ENCODE measurements around the gene GBGT1. TPM values are rescaled to one million over a fixed set of nuclear protein-coding genes. Genes with fewer than 3 reads are reported as not detected.

GBGT1 gene
- total RNA-seq, 2 donors from 2014 or later: 2.2 to 2.3 TPM

DNA sequence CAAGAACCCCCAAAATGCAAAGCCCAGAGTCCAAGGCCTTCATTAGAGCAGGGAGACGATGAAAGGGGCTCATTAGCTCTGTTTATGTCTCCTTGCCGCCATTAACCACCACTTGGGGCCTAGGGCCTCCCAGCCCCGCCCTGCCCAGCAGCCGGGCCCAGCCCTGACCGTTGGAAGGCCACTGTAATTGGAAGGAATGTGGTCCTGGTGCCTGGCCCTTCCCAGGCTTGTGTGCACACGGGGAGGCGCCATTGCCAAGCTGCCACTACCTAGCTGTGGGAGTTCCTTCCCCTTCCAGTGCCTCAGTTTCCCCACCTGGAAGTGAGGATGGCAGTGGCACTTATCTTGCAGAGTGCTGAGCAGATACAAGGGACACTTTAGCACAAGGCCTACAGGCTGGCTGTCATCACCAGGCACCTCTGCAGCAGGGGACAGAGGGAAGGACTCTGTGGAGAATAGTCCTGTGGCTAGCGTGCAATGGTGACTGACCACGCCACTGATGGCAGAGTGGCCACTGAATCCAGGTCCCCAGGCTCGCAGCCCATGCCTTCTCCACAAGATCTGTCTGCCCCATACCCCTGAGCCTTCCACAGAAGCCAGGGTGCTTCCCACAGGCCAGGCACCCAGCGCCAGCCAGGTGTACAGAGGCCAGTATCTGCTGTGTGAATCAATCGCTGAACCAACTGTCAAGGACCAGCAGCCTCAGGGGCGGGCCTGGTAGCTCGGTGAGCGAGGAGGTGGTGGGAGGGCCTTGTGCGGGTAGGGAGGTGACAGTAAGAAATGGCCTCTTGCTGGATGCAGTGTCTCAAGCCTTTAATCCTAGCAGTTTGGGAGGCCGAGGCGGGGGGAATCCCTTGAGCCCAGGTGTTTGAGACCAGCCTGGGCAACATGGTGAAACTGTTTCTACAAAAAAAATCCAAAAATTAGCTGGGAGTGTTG, 20.8 kb downstream of the GBGT1 start:
- peak in 1 of 3 donors; percentile 43 for DNase-seq
- Mint-ChIP-seq H3K4me3 (peak overlapping the region; percentile 74), H3K36me3 (ENCODE audit: low read depth) (no peaks in the 10 kb centered on the region), H3K27ac (peak overlapping the region; percentile 100), H3K4me1 (peaks cover 52% of the 10 kb centered on the region), H3K27me3 (no peaks in the 10 kb centered on the region)
- no peak for ATAC-seq
- no peaks in the 10 kb centered on the region for H3K9me3 ChIP-seq (ENCODE audit: control insufficient read depth, low read length, poor library complexity, severe bottlenecking)

DNA sequence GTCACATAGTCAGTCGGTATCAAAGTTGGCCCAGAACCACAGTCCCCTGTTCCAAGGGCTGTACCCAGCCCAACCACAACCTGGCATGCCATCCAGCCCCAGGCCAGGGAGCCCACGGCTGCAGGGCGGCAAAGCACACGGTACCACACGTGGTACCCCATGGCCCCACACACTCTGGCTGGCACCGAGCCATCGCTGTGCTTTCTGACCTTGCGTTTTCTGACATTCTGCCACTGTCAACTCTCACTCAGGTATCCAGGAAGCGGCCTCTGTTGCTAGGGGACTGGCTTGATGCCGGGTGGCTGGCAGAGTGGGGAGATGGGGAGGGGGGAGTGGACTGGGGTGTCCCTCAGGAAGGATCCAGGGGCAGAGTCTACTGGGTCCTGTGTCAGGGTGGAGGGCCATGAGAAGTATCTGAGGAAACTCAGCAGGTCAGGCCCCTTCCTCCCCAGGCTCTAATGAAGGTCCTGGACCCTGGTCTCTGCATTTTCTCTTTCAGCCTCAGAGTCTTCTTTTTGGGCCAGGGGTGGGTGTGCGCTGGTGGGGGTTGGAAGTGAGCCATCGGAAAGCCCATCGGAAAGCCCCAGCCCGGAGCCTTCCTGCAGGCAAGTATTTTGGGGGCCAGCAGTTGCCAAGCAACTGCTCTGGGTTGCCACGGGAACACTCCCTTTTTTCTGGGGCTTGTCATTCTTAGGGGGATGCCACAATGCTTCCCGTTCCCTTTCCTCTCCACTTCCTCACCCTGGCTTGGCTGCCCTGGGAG, 21.7 kb downstream of the GBGT1 start:
- Mint-ChIP-seq H3K27me3 (no peaks in the 10 kb centered on the region), H3K4me3 (peak overlapping the region; percentile 74), H3K36me3 (ENCODE audit: low read depth) (no peaks in the 10 kb centered on the region), H3K27ac (peak overlapping the region; percentile 100), H3K4me1 (peaks cover 48% of the 10 kb centered on the region)
- peak; percentile 69 to 86 (median 81) for DNase-seq
- peak; percentile 64 for ATAC-seq
- no peaks in the 10 kb centered on the region for H3K9me3 ChIP-seq (ENCODE audit: control insufficient read depth, low read length, poor library complexity, severe bottlenecking)

DNA sequence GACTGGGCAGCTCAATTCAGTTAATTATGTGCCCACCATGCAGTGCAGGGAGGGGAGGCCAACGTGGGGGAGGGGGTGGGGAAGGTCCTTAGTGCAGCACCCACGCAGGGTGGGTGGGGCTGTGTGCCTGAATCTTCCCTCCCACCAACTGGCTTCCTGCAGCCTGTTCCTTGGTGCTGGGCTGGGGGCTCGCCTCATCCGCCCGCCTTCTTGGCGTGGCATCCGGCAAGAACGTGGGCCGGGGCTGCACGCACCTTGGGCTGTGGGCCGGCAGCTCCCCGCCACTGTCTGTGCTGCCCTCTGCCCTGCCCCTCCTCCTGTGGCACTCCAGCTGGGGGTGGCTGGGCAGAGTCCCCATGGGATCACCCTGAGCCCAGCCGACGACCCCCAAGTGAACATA, 23.1 kb downstream of the GBGT1 start:
- H3K36me3 Mint-ChIP-seq (ENCODE audit: low read depth): no peaks in the 10 kb centered on the region
- H3K27me3 Mint-ChIP-seq: no peaks in the 10 kb centered on the region
- H3K27ac Mint-ChIP-seq: peak overlapping the region; percentile 100
- DNase-seq (no peak), ATAC-seq (no peak)
- H3K4me3 Mint-ChIP-seq: peak overlapping the region; percentile 47
- H3K9me3 ChIP-seq (ENCODE audit: control insufficient read depth, low read length, poor library complexity, severe bottlenecking): no peaks in the 10 kb centered on the region
- peaks cover 53% of the 10 kb centered on the region for H3K4me1 Mint-ChIP-seq

DNA sequence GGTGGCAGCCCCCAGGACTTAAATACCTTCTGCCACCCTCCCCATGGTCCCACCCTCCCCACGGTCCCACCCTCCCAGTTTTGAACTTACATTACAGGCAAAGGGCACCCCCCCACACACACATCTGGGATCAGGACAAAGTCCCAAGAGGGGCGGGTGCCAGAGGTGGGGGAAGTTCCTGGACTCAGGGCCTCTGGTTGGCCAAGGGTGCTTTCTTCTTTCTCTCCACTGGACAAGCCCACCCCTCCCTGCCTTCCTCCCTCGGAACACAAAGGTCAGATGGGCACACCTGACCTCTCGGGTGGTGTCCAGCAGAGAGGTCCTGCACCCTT, 23.6 kb downstream of the GBGT1 start:
- peak overlapping the region; percentile 100 for H3K27ac Mint-ChIP-seq
- no peaks in the 10 kb centered on the region for H3K36me3 Mint-ChIP-seq (ENCODE audit: low read depth)
- H3K27me3 Mint-ChIP-seq: no peaks in the 10 kb centered on the region
- ATAC-seq (no peak), DNase-seq (no peak)
- peak overlapping the region; percentile 39 for H3K4me3 Mint-ChIP-seq
- H3K9me3 ChIP-seq (ENCODE audit: control insufficient read depth, low read length, poor library complexity, severe bottlenecking): no peaks in the 10 kb centered on the region
- peaks cover 54% of the 10 kb centered on the region for H3K4me1 Mint-ChIP-seq

DNA sequence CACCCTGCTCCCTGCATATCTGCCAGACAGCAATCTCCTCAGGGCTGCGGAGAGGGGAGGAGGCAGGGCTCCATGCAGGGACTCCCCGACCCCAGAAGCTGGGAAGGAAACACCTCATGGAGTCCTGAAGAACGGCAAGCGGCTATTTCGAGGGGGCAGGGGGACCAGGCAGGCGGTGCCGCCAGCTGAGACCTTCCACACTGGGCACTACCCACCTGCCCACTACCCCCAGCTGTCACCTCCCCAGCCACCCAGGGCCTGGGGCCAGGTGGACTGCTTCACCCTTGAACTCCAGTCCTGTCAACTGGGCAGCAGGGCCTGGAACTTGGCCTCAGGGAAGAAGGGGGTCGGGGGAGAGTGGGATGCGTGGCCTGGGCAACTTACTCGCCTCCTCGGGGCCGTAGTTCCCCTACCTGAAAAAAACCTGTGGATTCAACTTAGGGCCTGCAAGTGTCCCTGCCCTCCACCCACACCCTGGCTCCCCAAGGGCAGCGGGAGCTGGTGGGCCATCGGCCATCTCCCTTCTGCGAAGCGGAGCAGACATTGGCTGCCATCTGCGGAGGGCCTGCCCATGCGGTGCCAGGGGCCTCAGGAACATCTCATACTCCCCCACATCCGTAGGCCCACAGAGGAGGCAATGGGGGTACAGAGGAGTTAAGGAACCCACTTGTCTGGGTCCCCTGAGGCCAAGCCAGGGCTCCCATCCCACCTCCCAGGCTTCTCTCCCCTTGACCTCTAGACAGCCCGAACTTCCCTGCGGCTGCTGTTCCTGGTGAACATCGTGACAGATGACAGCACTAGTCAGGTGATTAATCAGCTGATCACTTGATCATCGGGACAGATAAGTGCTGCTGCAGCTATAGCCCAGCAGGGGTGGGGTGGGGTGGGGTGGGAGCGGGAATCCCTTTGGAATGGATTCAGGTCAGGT, 24.2 kb downstream of the GBGT1 start:
- Mint-ChIP-seq H3K27ac (peak overlapping the region; percentile 100), H3K27me3 (no peaks in the 10 kb centered on the region), H3K36me3 (ENCODE audit: low read depth) (no peaks in the 10 kb centered on the region), H3K4me3 (peak overlapping the region; percentile 19), H3K4me1 (peaks cover 54% of the 10 kb centered on the region)
- ATAC-seq (no peak), DNase-seq (no peak)
- no peaks in the 10 kb centered on the region for H3K9me3 ChIP-seq (ENCODE audit: control insufficient read depth, low read length, poor library complexity, severe bottlenecking)

DNA sequence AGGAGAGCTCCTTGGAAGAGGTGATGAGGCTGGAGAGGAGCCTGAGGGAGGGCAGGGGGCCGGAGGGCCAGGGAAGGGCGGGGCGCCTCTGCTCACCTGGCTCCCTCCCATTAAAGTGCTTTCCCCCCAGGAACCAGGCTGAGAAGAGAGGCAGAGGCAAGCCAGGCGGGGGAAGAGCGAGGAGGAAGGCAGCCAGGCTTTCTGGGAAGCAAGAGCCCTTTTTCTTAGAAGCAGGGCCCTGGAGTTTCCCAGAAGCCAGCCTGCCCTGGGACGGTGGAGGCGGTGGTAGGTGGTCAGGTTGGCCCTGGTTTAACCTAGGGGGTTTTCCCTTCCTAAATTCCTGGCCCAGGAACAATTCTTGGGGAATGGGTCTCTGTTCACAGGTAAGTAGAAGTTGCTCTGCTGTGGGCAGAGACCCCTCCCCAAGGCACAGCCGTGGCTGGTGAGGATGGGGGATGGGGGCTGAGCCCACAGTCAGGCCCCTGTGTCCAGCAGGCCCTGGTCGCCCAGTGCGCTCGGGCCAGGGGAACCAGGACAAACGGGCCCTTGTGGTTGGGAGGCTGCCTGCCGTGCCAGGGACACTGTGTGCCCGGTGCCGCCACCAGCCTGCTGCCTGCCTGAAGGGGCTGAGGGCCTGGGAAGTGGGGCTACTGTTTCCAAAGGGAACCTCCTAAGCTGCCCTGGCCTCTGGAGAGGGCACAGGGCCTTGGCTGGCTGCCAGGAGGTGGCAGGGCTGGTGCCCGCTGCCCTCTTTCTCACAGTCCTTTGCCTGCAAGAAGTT, 26.1 kb downstream of the GBGT1 start:
- H3K4me3 Mint-ChIP-seq: peak overlapping the region; percentile 78

DNA sequence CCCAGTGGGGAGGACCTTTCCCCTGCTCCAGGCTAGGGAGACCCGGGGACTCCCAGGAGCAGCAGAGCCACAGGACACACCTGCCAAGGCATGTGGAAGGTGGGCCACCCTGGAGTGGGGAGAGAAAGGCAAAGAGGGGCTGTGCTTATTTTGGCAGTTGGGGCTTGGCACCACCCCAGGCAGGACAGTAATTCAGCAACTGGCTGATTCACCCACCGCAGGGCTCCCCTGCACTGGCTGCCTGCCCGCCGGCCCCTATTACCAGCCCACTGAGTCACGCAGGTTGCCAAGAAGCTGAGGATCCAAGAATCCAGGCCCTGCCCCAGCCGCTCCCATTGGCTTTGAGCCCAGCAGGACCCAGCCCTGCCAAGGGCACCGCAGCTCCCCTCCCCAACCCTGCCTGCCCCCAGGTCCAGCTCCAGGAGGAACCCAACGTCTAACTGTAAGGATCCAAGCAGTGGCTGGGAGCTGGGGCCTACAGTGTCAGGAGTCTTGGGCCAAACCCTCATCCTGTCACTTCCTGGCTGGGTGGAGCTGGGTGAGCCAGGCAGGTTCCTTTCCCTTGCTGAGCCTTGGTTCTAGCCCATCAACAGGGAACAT, 28.5 kb downstream of the GBGT1 start:
- ATAC-seq: no peak
- DNase-seq: peak in 1 of 3 donors; percentile 68
- H3K9me3 ChIP-seq (ENCODE audit: control insufficient read depth, low read length, poor library complexity, severe bottlenecking): no peaks in the 10 kb centered on the region
- Mint-ChIP-seq H3K27ac (peak overlapping the region; percentile 100), H3K27me3 (no peaks in the 10 kb centered on the region), H3K4me1 (peaks cover 62% of the 10 kb centered on the region), H3K4me3 (peak overlapping the region; percentile 91), H3K36me3 (ENCODE audit: low read depth) (peaks cover 2% of the 10 kb centered on the region)

More for the DNA sequence above, 26.1 kb downstream of the GBGT1 start:
- no peaks in the 10 kb centered on the region for H3K9me3 ChIP-seq (ENCODE audit: control insufficient read depth, low read length, poor library complexity, severe bottlenecking)
- DNase-seq (no peak), ATAC-seq (no peak)
- Mint-ChIP-seq H3K4me1 (peaks cover 56% of the 10 kb centered on the region), H3K27ac (peak overlapping the region; percentile 100), H3K36me3 (ENCODE audit: low read depth) (peaks cover 2% of the 10 kb centered on the region), H3K27me3 (no peaks in the 10 kb centered on the region)

DNA sequence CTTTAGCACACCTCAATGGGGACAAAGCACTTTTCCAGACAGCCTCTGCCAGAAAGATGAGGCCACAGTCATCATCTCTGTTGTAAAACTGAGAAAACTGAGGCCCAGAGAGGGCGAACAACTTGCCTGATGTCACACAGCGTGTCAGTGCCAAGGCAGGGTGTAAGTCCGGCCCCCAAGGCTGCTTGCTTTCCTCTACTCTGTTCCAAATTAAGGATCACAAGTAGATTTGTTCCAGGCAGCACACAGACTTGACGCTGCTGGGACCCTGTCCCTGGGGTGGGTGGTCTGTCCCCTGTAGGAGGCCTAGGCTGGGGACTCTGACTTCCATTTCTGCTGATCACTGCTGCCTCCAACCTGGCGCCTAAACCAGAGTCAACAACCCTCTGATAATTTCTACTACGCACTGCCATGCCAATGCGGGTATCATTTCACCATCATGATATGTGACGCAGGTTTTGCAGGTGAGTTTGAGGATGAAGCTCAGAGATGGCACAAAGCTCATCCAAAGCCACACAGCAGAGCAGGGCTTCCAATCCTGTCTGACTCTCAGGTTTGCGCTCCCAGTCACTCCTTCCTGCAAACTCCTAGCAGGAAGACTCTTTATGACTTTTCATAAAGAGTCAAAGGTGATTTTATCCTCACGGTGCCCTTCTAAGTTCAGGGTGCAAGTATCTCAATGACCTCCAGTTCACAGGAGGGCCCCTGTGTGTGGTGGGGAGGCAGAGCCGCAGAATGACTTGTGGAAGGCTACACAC, 29.1 kb downstream of the GBGT1 start:
- peaks cover 65% of the 10 kb centered on the region for H3K4me1 Mint-ChIP-seq

DNA sequence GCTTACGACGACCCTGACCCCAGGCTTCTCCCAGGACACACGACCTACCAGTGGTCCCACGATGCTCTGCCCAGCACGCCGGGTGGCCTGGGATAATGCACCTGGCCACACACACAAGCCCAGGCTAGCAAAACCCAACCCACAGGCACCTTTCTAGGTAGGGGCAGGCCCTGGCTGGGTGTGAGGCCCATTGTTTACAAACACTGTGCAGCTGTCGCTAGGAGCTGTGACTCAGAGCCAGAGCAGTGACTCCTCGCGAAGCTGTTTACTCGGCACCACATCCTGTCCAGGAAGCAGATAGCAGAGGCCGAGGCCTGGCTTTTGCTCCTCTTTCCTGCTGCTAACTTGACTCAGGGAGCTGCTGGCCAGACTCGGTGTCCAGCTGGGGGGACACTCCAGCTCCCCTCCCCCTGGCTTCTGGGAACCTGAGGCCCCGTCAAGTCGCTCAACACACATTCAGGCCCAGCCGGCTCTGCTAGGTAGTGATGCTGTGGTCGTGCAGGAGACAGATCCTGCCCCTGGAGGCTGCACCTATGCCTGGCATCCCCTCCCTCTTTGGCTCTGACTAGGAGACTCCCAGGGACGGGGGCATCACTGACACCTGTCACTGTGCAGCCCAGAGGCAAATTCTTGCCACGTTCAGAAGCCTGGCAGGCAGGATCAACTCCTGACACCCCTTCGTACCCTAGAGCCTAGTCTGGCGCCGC, 29.9 kb downstream of the GBGT1 start:
- DNase-seq (peak; percentile 73 to 84 (median 83)), ATAC-seq (peak; percentile 84)
- Mint-ChIP-seq H3K4me3 (peak overlapping the region; percentile 91), H3K36me3 (ENCODE audit: low read depth) (peaks cover 2% of the 10 kb centered on the region), H3K4me1 (peaks cover 64% of the 10 kb centered on the region), H3K27ac (peak overlapping the region; percentile 100), H3K27me3 (no peaks in the 10 kb centered on the region)
- H3K9me3 ChIP-seq (ENCODE audit: control insufficient read depth, low read length, poor library complexity, severe bottlenecking): no peaks in the 10 kb centered on the region

More for the DNA sequence above, 29.1 kb downstream of the GBGT1 start:
- Mint-ChIP-seq H3K36me3 (ENCODE audit: low read depth) (peaks cover 2% of the 10 kb centered on the region), H3K27me3 (no peaks in the 10 kb centered on the region), H3K4me3 (peak overlapping the region; percentile 91), H3K27ac (peak overlapping the region; percentile 100)
- DNase-seq (no peak), ATAC-seq (no peak)
- H3K9me3 ChIP-seq (ENCODE audit: control insufficient read depth, low read length, poor library complexity, severe bottlenecking): no peaks in the 10 kb centered on the region

DNA sequence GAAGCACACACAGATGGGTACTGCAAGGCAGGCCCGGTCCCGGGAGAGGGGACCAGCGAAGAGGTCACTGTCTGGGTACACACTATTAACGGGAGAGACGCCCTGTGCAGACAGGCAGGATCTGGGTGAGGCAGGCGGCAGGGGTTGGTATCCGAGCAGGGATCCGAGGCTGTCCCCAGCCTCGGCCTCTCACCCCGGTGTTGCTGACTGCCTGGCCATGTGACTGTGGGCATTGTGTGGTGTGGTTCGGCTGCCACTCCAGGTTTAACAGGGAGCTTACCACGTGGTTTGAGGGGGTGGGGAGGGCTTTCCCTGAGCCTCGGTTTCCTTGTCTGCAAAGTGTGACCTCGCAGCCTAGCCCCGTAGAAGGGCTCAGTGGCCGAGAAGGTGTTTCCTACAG, 31.5 kb downstream of the GBGT1 start:
- peaks cover 6% of the 10 kb centered on the region for H3K36me3 Mint-ChIP-seq (ENCODE audit: low read depth)
- peak overlapping the region; percentile 92 for H3K4me3 Mint-ChIP-seq
- H3K9me3 ChIP-seq (ENCODE audit: control insufficient read depth, low read length, poor library complexity, severe bottlenecking): no peaks in the 10 kb centered on the region
- ATAC-seq: no peak
- peak overlapping the region; percentile 100 for H3K27ac Mint-ChIP-seq
- H3K27me3 Mint-ChIP-seq: no peaks in the 10 kb centered on the region
- peaks cover 69% of the 10 kb centered on the region for H3K4me1 Mint-ChIP-seq
- no peak for DNase-seq

DNA sequence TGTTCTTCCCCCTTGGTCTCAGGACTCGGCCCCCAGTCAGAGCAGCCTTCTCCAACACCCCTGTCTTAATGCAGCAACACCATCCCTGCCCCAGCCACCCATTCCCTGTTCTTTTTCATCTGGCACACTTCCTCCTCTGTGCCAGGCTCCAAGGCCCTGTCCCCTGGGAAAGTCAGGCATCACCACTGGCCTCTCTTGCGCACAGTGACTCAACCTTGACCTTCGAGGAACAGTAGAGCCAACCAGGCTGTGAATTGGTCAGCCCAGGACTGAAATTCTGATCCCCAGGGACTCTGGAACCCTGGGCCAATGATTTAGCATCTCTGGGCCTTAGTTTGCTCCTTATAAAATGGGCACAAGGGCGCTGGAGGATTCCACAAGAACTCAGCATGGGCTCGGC, 32.2 kb downstream of the GBGT1 start:
- Mint-ChIP-seq H3K27me3 (no peaks in the 10 kb centered on the region), H3K36me3 (ENCODE audit: low read depth) (peaks cover 6% of the 10 kb centered on the region), H3K27ac (peak overlapping the region; percentile 100), H3K4me3 (peak overlapping the region; percentile 92), H3K4me1 (peaks cover 73% of the 10 kb centered on the region)
- no peaks in the 10 kb centered on the region for H3K9me3 ChIP-seq (ENCODE audit: control insufficient read depth, low read length, poor library complexity, severe bottlenecking)
- DNase-seq: no peak
- no peak for ATAC-seq

Measured in T-helper 17 cell (primary cell).